Left lobe of liver (tissue), 2 donors: ENCODE measurements around the gene DNASE2B. TPM values are rescaled to one million over a fixed set of nuclear protein-coding genes. Genes with fewer than 3 reads are reported as not detected.
"Not testable (repeated sequence)": the region's sequence is repeated elsewhere in the genome, so short reads cannot be mapped to it uniquely, and the experiment has no call there.

Source experiments
- ATAC-seq: fragments of 200-7000 bp; cut with Tn5 transposase; one replicate; pipeline ENCODE4 v1.9.1; 2020; ENCODE audit warnings: mild to moderate bottlenecking, moderate library complexity
- DNase-seq: peaks from one replicate; pipeline ENCODE4 v3.0.0-alpha.2; 2020; ENCODE audit warnings: low spot score
- total RNA-seq: library from RNA; stranded (reverse); gene quantifications from one replicate; pipeline ENCODE4 v1.2.1, GENCODE V29; 2021
- donor health status: DM: no; HTN: no; CAD: no; lungs with moderate emphysema.
- donor health status: DM: no; HTN: yes; CAD: no.

Gene DNASE2B
- total RNA-seq, 1 donor from 2014 or later = not detected

DNA sequence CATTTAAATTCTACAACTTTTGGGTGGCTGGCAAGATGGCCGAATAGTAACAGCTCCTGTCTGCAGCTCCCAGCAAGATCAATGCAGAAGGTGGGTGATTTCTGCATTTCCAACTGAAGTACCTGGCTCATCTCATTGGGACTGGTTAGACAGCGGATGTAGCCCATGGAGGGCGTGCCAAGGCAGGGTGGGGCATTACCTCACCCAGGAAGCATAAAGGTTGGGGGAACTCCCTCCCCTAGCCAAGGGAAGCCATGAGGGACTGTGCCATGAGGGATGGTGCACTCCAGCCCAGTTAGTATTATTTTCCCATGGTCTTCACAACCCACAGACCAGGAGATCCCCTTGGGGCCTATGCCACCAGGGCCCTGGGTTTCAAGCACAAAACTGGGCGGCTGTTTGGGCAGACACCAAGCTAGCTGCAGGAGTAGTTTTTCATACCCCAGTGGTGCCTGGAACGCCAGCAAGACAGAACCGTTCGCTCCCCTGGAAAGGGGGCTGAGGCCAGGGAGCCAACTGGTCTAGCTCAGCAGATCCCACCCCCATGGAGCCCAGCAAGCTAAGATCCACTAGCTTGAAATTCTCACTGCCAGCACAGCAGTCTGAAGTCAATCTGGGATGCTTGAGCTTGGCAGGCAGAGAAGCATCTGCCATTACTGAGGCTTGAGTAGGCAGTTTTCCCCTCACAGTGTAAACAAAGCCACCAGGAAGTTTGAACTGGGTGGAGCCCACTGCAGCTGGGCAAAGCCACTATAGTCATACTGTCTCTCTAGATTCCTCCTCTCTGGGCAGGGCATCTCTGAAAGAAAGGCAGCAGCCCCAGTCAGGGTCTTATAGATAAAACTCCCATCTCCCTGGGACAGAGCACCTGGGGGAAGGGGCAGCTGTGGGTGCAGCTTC is 44.7 kb downstream of the DNASE2B start:
- ATAC-seq, DNase-seq: not testable (repeated sequence)

GRCh38 chr1:84448704-84449103 is 50.4 kb downstream of the DNASE2B start:
- not testable (repeated sequence) for DNase-seq, ATAC-seq

DNA sequence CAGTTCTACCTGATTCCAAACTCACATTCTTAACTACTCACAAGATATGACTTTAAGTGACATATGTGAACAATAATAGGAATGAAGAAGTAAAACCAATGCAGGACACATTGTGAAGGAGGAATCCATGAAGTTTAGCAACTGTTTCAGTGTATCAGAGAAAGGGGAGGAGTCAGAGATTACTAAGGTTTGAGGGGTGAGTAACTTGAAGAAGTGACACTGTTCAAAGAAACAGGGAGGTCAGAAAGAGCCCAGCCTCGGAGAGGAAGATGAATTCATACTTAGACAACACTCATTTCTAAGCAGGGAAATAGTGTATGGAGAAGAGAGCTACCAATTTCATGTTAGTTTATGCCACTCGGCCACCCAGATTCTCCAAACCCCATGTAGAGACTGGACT is 52.6 kb downstream of the DNASE2B start:
- no peak for ATAC-seq
- DNase-seq = no peak

GRCh38 chr1:84452436-84452835 is 54.2 kb downstream of the DNASE2B start:
- no peak for DNase-seq
- ATAC-seq = no peak

- no peak for ATAC-seq
- DNase-seq = no peak
These were observed 63.8 kb downstream of the DNASE2B start for GRCh38 chr1:84462118-84462517.

Other genes starting within 250 kb of the DNASE2B start
- 0.23 TPM for gene SAMD13, start 96.8 kb upstream of the DNASE2B start, total RNA-seq
- 8.6 TPM for gene RPF1, start 80.8 kb downstream of the DNASE2B start, total RNA-seq
- 1.6 TPM for gene SPATA1, start 107.9 kb downstream of the DNASE2B start, total RNA-seq
- 45.0 TPM for gene GNG5, start 108.1 kb downstream of the DNASE2B start, total RNA-seq
- gene CTBS, start 176.0 kb downstream of the DNASE2B start, total RNA-seq = 27.2 TPM